ENCODE results near the gene CACNA1B.
"Not testable (repeated sequence)": the region's sequence is repeated elsewhere in the genome, so short reads cannot be mapped to it uniquely, and the experiment has no call there.

DNA sequence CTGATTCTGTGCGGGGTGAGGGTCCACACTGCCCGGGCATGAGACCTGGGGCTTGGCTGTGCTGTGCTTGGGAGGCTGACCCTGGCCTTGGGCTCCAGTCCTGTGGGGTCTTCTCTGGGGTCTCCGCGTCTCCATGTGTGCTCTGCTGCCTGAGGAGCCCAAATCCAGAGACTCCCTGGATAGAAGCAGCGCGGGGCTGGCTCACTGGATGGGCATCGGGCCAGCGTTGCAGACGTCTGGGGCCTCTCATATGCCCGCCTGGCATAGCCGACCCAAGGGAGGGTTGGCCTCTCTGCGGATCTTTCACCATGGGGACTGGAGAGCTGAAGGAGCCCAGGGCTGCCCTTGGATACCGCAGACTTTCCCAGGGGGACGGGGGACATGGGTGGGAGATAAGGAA, 12.4 kb downstream of the CACNA1B start:
- TF ChIP-seq, protein P1, sequence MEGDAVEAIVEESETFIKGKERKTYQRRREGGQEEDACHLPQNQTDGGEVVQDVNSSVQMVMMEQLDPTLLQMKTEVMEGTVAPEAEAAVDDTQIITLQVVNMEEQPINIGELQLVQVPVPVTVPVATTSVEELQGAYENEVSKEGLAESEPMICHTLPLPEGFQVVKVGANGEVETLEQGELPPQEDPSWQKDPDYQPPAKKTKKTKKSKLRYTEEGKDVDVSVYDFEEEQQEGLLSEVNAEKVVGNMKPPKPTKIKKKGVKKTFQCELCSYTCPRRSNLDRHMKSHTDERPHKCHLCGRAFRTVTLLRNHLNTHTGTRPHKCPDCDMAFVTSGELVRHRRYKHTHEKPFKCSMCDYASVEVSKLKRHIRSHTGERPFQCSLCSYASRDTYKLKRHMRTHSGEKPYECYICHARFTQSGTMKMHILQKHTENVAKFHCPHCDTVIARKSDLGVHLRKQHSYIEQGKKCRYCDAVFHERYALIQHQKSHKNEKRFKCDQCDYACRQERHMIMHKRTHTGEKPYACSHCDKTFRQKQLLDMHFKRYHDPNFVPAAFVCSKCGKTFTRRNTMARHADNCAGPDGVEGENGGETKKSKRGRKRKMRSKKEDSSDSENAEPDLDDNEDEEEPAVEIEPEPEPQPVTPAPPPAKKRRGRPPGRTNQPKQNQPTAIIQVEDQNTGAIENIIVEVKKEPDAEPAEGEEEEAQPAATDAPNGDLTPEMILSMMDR (conservative IDR thresholded peaks at IDR 0.05 in 1 of 2, IDR thresholded peaks at IDR 0.05 in 1 of 2; ENCODE audit: low read depth in 1 of 2, low read length in 2 of 2) = not testable (repeated sequence)
- TF ChIP-seq EZH2 (IDR thresholded peaks at IDR 0.05; ENCODE audit: low read length, missing control alignments) = not testable (repeated sequence)

Measured in fibroblast of lung (primary cell).